ENCODE measurements around the gene CFAP61.

- no peak for TF ChIP-seq CTCF (IDR thresholded peaks at IDR 0.05)
- no peak for TF ChIP-seq POLR2A (IDR thresholded peaks at IDR 0.05)
Observed at GRCh38 chr20:20395087-20395486, 342.8 kb downstream of the CFAP61 start.
